Measurements from ENCODE around the gene LRIT3.

The LRIT3 gene

GRCh38 chr4:109876634-109877265, 28.8 kb downstream of the LRIT3 start:
- no peak for TF ChIP-seq CTCF (IDR thresholded peaks at IDR 0.05)

GRCh38 chr4:109877400-109877799, 29.5 kb downstream of the LRIT3 start:
- no peak for TF ChIP-seq CTCF (IDR thresholded peaks at IDR 0.05)

GRCh38 chr4:109878355-109878754, 30.4 kb downstream of the LRIT3 start:
- no peak for TF ChIP-seq CTCF (IDR thresholded peaks at IDR 0.05)

GRCh38 chr4:109879081-109879480, 31.2 kb downstream of the LRIT3 start:
- TF ChIP-seq CTCF (IDR thresholded peaks at IDR 0.05), result no peak

GRCh38 chr4:109879636-109880314, 31.9 kb downstream of the LRIT3 start:
- TF ChIP-seq CTCF (IDR thresholded peaks at IDR 0.05), result no peak

GRCh38 chr4:109886303-109886702, 38.4 kb downstream of the LRIT3 start:
- TF ChIP-seq CTCF (IDR thresholded peaks at IDR 0.05), result no peak

- no peak for TF ChIP-seq CTCF (IDR thresholded peaks at IDR 0.05)
Measured at GRCh38 chr4:109887071-109887470, 39.2 kb downstream of the LRIT3 start.

Data from LNCAP (cell line).